Activated CD8-positive, alpha-beta memory T cell treated with anti-CD3 and anti-CD28 coated beads, Interleukin-2, amount 50 U/mL, for 1 hour (primary cell): ENCODE results near the gene HNRNPU.

Experiments
- DNase-seq: peaks from one replicate; pipeline ENCODE4 v3.0.0-alpha.2; 2020; ENCODE audit errors: extremely low read depth

HNRNPU gene

GRCh38 chr1:244862699-244863490, 1.4 kb downstream of the HNRNPU start:
- peak; percentile 88 for DNase-seq

GRCh38 chr1:244862354-244862698, 2.0 kb downstream of the HNRNPU start:
- no peak for DNase-seq

- DNase-seq, result no peak
Observed at GRCh38 chr1:244861683-244862082, 2.7 kb downstream of the HNRNPU start.

GRCh38 chr1:244860914-244861610, 3.3 kb downstream of the HNRNPU start:
- no peak for DNase-seq

GRCh38 chr1:244860078-244860477, 4.3 kb downstream of the HNRNPU start:
- no peak for DNase-seq

- DNase-seq, result no peak
Observed at GRCh38 chr1:244858357-244858756, 6.0 kb downstream of the HNRNPU start.

GRCh38 chr1:244857761-244858160, 6.6 kb downstream of the HNRNPU start:
- DNase-seq, result no peak

- no peak for DNase-seq
Observed at GRCh38 chr1:244854865-244855578, 9.3 kb downstream of the HNRNPU start.

- no peak for DNase-seq
Observed at GRCh38 chr1:244854166-244854565, 10.2 kb downstream of the HNRNPU start.

GRCh38 chr1:244852694-244853093, 11.6 kb downstream of the HNRNPU start:
- DNase-seq, result no peak

GRCh38 chr1:244851546-244852231, 12.7 kb downstream of the HNRNPU start:
- DNase-seq, result no peak

GRCh38 chr1:244850896-244851295, 13.4 kb downstream of the HNRNPU start:
- DNase-seq, result no peak

GRCh38 chr1:244850099-244850852, 14.1 kb downstream of the HNRNPU start:
- DNase-seq, result no peak

- DNase-seq, result no peak
Observed at GRCh38 chr1:244849189-244849866, 15.0 kb downstream of the HNRNPU start.

GRCh38 chr1:244846653-244847052, 17.7 kb downstream of the HNRNPU start:
- no peak for DNase-seq

- DNase-seq, result no peak
Observed at GRCh38 chr1:244844155-244845121, 19.9 kb downstream of the HNRNPU start.

- DNase-seq, result no peak
Observed at GRCh38 chr1:244843148-244843978, 21.0 kb downstream of the HNRNPU start.

- no peak for DNase-seq
Observed at GRCh38 chr1:244841273-244841927, 22.9 kb downstream of the HNRNPU start.
